AG04450 (cell line): ENCODE measurements around the gene GPRC5B. TPM values are rescaled to one million over a fixed set of nuclear protein-coding genes. Genes with fewer than 3 reads are reported as not detected.

Experiments
- CTCF ChIA-PET: fragments of 300-600, 350-600 bp; formaldehyde crosslinking; extraction: SDS; loops from one replicate; lab custom pipeline; 2022; ENCODE audit warnings: antibody characterized with exemption, inconsistent platforms; lab: Charles Lee
- POLR2A ChIA-PET: fragments of 350-600 bp; formaldehyde crosslinking; extraction: SDS; loops from one replicate; lab custom pipeline; 2021; ENCODE audit warnings: antibody characterized with exemption, inconsistent platforms; lab: Yijun Ruan, JAX
- DNase-seq: peaks from one replicate; pipeline ENCODE4 v3.0.0-alpha.2; 2011; ENCODE audit warnings: low read depth, low spot score
- H3K27ac ChIP-seq: one replicate; pipeline ENCODE4 v1.5.1; 2012; ENCODE audit warnings: low read depth, low read length, control low read depth
- H3K27me3 ChIP-seq: one replicate; pipeline ENCODE4 v1.6.0; 2012; ENCODE audit warnings: low read length; ENCODE audit not compliant: control insufficient read depth, insufficient read depth
- H3K4me3 ChIP-seq: 2 replicates; pipeline ENCODE4 v1.5.1; 2011; ENCODE audit warnings: mild to moderate bottlenecking, low read depth, low read length, control low read depth
- H3K9me3 ChIP-seq: 2 replicates; pipeline ENCODE4 v1.5.1; 2012; ENCODE audit warnings: low read length; ENCODE audit not compliant: control insufficient read depth, insufficient read depth
- polyA plus RNA-seq: library from polyadenylated mRNA; depleted of rRNA; stranded (reverse); fragments of >200 nt; gene quantifications from 2 replicates; pipeline ENCODE4 v1.2.3, GENCODE V29; 2011
- TF ChIP-seq, protein P1 (sequence below): IDR thresholded peaks from 2 replicates; pipeline ENCODE4 v1.5.1; 2011; ENCODE audit warnings: low read depth, low read length, control low read depth, inconsistent platforms

GPRC5B gene
- polyA plus RNA-seq, 1 experiment = 30.6 TPM

DNA sequence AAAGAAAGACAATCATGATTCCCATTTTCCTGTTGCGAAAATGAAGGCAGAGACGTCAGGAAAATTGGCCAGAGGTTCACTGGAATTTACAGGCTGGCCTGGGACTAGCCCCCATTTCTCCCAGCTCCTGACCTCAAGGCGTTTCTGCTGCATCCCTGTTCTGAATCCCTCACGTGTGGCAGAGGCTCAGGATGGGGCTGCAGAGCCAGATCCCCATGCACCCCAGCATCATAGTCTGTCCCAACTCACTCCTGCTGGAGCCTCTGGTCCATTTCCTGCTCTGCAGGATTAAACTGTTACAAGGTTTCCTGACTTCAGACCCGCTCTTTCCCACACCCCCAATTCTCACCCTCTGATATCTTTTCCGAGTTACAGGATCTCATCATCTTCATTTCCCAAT is 2.9 kb downstream of the GPRC5B start:
- Histone ChIP-seq H3K4me3 (no peak overlapping the region), H3K27ac (no peak overlapping the region), H3K9me3 (peaks cover 5% of the 10 kb centered on the region; the same call in 1 of the 2 replicates), H3K27me3 (peaks cover 3% of the 10 kb centered on the region)
- no peak for DNase-seq
- TF ChIP-seq, protein P1, sequence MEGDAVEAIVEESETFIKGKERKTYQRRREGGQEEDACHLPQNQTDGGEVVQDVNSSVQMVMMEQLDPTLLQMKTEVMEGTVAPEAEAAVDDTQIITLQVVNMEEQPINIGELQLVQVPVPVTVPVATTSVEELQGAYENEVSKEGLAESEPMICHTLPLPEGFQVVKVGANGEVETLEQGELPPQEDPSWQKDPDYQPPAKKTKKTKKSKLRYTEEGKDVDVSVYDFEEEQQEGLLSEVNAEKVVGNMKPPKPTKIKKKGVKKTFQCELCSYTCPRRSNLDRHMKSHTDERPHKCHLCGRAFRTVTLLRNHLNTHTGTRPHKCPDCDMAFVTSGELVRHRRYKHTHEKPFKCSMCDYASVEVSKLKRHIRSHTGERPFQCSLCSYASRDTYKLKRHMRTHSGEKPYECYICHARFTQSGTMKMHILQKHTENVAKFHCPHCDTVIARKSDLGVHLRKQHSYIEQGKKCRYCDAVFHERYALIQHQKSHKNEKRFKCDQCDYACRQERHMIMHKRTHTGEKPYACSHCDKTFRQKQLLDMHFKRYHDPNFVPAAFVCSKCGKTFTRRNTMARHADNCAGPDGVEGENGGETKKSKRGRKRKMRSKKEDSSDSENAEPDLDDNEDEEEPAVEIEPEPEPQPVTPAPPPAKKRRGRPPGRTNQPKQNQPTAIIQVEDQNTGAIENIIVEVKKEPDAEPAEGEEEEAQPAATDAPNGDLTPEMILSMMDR = no peak
- POLR2A ChIA-PET = interaction anchor here (1.6 kb wide), 1 partner anchor 292 kb away, joined by 4 read pairs; no protein-coding TSS in a partner anchor
- CTCF ChIA-PET = interaction anchor here (0.6 to 1.2 kb wide), 2 partner anchors 224 to 280 kb away, joined by 3 to 4 read pairs; no protein-coding TSS in a partner anchor

GRCh38 chr16:19881028-19881427 is 3.6 kb downstream of the GPRC5B start:
- Histone ChIP-seq H3K27ac (no peak overlapping the region), H3K9me3 (peaks cover 5% of the 10 kb centered on the region; the same call in 1 of the 2 replicates), H3K4me3 (no peak overlapping the region), H3K27me3 (peaks cover 3% of the 10 kb centered on the region)
- TF ChIP-seq, protein P1 = no peak
- CTCF ChIA-PET = no interaction called here
- POLR2A ChIA-PET = interaction anchor here (1.6 kb wide), 1 partner anchor 291 kb away, joined by 4 read pairs; no protein-coding TSS in a partner anchor
- no peak for DNase-seq

- no peak overlapping the region for H3K4me3 ChIP-seq
- no peaks in the 10 kb centered on the region; the same call in 1 of the 2 replicates for H3K9me3 ChIP-seq
- ChIA-PET CTCF (interaction anchor here (0.6 to 1.5 kb wide), 4 partner anchors 278 to 803 kb away, joined by 3 to 4 read pairs (median 3); no protein-coding TSS in a partner anchor), POLR2A (no interaction called here)
- TF ChIP-seq, protein P1 = no peak
- DNase-seq = peak; percentile 11
- peaks cover 3% of the 10 kb centered on the region for H3K27me3 ChIP-seq
- no peak overlapping the region for H3K27ac ChIP-seq
These were observed 5.3 kb downstream of the GPRC5B start for GRCh38 chr16:19879241-19879792.

DNA sequence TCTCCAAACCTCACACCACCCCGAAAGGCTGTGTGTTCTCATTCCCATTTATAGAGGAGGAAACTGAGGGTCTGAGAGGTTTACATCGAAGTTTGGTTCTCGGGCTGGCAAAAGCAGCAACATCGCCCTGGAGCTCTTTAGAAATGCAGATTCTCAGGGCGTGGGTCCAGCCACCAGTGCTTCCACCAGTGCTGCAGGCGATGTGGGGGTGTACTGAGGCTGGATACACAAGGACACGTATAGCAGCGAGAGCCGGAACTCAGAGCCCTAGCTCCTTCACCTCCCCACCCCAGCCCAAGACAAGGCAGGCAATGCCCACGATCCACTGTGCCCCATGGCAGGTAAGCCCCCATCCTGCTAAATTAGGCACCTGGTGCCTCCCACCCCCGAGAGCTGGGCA is 5.9 kb downstream of the GPRC5B start:
- no peak overlapping the region for H3K27ac ChIP-seq
- ChIA-PET CTCF (interaction anchor here (0.9 to 1.5 kb wide), 2 partner anchors 277 to 295 kb away, joined by 3 read pairs; no protein-coding TSS in a partner anchor), POLR2A (no interaction called here)
- no peak for DNase-seq
- H3K4me3 ChIP-seq = no peak overlapping the region
- no peaks in the 10 kb centered on the region; the same call in 1 of the 2 replicates for H3K9me3 ChIP-seq
- peaks cover 3% of the 10 kb centered on the region for H3K27me3 ChIP-seq
- TF ChIP-seq, protein P1 = no peak

DNA sequence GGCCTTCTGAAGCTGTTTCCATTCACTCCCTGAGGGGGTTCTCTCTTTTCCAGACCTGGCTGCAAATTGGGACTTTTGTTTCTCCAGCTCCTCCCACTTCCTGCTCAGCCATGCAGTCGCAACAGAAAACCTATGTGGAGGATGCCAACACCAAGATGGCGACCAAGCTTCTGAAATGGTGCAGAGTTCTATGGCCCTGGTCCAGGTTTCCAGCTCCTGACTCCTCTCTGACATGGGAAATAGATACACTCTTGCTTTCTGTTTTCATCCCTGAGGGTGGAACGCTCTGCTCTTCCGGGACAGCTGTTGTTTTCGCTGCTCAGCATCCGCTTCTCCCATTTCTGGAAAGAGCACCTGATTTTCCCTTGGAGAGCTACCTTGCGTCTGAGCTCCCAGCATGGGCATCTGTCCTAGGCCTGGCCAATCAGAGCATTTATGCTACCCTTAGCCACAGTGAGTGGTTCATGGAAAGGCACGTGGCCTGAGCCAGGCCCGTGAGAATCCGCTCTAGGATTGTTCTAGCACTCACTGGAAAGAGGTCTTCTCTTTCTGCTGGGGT is 8.1 kb downstream of the GPRC5B start:
- CTCF ChIA-PET = interaction anchor here (0.7 to 1.1 kb wide), 4 partner anchors 10 to 275 kb away, joined by 3 to 4 read pairs (median 4); no protein-coding TSS in a partner anchor
- TF ChIP-seq, protein P1 = no peak
- DNase-seq = no peak
- no peak overlapping the region for H3K4me3 ChIP-seq
- H3K27ac ChIP-seq = no peak overlapping the region
- POLR2A ChIA-PET = no interaction called here
- no peaks in the 10 kb centered on the region for H3K27me3 ChIP-seq
- H3K9me3 ChIP-seq = no peaks in the 10 kb centered on the region; the same call in 1 of the 2 replicates
